GM18520 (cell line): ENCODE data around the gene RNASE9.
"Not testable (repeated sequence)": the region's sequence is repeated elsewhere in the genome, so short reads cannot be mapped to it uniquely, and the experiment has no call there.

Experiments
- ATAC-seq: cut with Tn5 transposase; IDR thresholded peaks from one replicate; pipeline ENCODE4 v1.9.1; 2021; ENCODE audit not compliant: unreplicated experiment

RNASE9 gene

DNA sequence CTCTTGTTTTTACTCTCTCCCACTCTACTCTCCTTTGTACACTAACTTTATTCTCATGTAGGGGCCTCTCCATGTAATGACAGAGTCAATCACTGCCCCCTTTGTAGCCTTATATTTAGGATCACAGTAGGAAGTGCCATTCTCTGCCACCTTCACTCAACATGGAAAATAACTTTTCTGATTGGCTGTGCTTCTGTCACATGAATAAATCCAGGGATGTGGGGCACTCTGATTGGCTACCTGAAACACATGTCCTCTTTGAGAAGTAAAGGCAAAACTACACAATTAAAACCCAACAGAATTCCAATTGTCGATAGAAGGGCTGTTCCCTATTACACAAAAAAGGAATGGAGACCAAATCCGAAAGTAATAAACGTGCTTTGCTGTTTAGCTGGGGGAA, at the start of gene RNASE9:
Gene RNASE9, minus strand, starts transcription at position 87 of the 400 bp plus-strand sequence.
- ATAC-seq = no peak

DNA sequence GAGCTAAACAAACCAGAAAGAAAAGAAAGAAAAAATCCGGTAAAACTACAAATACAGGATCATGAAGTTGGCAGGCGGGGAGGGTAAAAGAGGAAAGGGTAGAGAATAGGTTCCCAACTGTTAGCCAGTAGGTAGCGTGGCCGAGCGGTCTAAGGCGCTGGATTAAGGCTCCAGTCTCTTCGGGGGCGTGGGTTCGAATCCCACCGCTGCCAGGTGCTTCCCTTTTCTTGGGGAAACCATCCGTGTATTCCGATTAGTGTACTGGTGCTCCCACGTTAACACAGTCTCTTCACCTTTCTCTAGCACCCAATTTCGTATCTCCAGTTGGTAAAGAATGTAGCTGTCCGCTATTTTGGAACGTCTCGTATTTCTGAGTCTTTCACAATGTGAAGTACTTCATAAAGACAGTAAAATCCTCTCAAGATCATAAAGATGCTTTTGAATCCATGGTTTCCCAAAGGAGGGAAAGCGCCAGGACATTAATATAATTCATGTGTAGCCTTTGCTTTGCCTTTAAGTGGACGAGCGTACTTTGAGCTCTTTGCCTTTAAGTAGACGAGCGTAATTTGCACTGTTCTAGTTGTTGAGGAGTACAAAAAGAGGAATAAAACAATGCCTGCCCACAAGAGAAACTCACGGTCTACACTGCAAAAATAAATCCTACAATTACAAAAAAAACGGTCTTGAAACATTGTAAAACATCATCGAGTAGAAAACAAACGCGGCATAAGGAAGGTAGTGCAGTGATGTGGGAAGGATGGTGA, 49.3 kb upstream of the RNASE9 start:
- no peak for ATAC-seq

DNA sequence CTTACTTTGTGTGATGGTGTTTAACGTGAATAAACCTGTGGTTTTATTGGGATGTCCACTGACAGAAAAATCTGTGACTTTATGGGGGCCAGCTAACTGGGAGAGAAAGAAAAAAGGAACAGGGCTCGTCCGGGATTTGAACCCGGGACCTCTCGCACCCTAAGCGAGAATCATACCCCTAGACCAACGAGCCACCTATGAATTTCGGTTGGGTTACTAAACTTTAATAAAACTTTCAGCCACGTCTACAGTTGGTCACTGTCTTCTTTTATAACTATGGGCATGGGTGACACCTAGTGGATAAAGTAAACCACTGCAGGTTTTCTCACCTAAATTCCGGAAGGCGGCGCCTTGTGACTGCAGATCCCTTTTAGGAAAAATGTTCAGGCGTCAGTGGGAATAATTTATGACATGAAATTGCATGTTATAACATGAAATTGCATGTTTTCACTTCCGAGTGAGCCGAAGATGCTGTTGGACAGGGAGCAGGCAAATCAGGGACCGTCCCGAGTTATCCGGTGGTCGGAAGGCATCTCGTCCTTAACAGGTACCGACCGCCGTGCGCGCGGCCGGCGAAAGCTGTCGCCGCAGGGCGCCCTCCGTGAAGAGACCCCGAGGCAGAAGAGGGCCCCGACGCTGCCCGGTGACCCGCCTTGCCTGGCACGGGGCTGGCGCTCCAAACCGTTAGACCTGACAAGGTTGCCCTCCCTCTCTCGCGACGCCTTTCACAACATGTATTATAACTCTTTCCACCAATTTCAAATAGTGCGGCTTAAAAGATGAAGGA, 48.6 kb upstream of the RNASE9 start:
- no peak for ATAC-seq

DNA sequence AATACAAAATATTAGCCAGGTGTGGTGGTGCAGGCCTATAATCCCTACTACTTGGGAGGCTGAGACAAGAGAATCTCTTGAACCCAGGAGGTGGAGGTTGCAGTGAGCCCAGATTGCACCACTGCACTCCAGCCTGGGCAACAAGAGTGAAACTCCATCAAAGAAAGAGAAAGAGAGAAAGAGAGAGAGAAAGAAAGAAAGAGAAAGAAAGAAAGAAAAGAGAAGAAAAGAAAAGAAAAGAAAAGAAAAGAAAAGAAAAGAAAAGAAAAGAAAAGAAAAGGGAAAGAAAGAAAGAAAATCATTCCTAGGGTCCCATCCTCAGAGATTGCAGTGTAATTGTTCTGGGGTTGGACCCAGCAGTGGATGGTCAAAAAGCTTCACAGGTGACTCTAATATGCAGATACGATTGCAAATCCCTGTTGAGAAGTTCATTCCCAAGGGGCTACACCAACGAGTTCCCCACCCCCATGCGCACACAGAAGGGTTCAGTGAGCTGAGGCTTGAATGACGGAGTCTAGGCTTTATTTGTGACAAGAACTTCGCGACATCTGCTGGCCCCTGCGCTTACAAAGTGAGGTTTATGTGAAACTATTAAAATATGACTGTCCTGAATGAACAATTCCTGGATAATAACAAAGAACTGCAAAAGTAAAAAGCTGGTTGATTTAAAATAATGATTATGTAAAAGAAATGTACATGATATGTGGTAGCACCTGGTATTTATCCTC, 47.7 kb upstream of the RNASE9 start:
- no peak for ATAC-seq

DNA sequence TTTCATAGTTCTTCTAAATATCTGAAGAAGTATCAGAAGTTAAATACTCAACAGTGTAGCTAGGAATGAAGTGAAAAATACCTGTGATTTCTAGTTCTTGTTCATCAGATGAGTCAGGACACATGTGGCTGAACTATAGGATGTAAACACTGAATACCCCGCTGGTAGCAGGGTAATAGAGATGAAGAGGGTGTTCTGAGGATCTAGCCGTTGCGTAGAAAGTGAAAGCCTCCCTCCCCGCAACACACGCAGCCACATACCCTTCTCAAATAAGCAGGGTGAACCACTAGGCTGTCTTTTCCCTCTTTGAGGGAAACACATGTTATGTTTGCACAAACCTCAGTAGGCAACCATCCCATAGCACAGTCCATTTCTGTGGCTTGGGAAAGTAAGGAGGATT, 46.8 kb upstream of the RNASE9 start:
- no peak for ATAC-seq

DNA sequence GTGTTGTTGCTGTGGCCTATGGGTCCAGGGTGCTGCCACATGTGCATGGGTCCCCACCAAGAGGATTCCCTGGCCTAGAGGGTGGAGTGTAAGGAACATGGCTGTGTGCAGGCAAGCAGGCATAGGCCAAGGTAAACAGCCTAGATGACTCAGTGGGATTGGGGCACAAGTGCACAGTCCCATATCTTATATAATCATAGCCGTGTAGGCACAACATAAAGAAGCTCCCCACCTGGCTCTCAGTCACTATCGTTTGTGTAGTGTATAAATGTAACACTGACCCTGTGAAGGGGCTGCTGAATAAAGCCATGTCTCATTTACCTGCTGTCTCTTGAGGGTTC, 46.0 kb upstream of the RNASE9 start:
- ATAC-seq = no peak

DNA sequence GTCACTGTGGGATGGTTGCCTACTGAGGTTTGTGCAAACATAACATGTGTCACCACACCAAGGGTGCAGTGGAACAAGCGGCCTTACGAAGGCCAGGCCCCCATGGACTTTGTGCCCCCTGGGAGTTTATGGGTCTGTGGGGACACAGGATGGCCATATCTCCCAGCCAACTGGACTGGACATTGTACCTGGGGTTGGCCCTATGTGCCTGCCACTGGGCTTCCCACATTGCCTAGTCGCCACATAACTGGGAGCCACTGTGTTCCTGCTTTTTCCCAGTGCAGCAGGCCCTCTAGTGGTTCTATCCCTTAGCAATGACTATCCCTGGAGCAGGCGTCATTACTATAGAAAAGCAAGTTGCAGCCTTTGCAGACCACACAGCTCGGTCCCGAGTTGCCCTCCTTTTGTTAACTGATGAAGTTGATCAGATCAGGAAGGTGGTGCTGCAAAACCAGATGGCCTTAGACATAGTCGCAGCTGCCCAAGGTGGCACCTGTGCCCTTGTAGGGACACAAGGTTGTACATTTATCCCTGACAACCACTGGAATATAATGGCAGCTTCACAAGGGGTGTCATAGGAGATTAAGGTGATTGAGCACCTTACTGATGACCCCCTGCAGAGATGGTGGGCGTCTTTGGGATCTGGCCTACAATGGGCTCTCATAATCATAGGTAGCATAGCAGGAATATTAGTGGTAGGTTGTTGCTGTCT, 45.5 kb upstream of the RNASE9 start:
- no peak for ATAC-seq

DNA sequence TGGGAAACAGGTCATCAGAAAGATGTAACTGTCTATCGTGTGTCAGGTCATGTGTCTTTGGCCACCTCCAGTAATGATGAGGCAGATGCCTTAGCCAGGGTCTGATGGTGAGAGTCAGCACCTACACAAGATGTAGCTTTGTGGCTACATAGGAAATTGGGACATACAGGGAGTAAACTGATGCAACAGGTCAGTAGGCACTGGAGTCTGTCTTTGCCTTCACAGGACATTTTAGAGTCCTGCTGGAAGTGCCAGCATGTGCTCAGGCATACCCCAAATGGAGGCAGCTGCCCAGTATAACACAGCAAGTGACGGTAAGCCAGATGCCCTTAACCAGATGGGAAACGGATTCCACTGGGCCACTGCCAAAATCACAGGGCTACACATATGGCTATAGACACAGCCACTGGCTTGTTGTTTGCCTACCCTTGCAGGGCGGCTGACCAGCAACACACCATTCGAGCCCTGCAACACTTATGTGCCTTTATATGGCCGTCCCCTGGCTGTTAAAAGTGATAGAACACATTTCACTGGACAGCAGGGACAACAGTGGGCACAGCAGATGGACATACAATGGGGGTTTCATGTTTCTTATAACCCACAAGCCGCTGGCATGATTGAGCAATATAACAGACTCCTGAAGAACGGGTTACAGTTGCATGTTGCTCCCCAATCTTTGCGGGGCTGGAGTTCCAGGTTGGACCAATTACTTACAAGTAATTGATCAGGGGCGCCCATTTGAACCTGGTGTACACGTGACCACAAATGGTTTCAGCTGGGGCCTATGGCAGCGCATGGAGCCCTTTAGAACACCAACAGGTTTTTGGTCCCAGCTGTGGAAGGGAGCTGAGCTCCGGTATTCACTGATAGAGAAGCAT, 43.2 kb upstream of the RNASE9 start:
- ATAC-seq = no peak

DNA sequence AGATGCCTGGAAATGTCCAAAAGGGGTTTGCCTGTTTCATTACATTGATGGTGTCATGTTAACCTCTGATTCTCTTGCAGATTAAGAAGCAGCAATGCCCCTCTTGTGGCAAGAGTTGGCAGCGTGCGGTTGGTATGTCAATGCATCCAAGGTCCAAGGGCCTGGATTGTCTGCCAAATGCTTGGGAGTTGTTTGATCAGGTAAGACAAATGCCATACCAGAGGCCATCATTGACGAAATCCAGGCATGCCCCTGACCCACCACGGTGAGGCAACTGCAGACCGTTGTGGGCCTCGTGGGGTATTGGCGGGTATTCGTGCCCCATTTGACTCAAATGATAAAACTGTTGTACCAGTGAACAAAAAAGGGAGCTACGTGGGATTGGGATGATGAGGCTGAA, 41.7 kb upstream of the RNASE9 start:
- no peak for ATAC-seq

DNA sequence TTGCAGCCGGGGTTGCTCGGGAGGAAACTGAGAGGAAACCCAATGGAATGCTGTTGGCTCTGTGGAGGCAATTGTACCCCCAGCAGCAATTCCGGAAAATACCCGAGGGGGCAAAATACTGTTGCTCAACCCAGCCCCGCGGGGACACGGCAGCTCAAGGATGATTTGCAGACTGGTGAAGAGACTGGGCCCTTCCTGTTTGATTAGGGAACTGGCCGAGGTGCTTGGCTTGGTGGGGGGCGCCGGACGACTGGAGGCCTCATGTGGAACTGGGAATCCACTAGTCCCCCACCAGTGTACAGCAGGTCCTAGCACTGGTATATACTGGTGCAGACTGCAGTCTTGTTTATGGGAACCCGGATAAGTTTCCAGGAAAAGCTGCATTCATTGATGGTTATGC, 40.7 kb upstream of the RNASE9 start:
- ATAC-seq = no peak

DNA sequence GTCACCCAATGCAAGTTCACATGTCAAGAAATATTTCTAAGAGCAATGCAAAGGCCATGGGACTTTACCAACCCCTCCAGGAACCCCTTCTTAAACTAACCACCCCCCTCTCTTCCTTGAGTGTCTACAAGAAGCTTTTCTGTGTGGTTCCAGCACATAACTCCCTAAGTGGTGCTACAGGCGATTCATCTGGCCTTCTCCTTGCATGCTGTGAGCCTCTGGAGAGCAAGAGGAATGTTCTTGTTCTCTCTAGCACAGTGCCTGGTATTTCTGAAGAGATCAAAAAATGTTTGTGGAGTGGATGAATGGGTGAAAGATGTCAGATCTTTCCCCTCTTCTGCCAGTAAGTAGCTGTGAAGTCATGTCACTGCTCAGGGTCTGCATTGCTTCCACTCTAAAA, 36.3 kb upstream of the RNASE9 start:
- ATAC-seq = no peak

DNA sequence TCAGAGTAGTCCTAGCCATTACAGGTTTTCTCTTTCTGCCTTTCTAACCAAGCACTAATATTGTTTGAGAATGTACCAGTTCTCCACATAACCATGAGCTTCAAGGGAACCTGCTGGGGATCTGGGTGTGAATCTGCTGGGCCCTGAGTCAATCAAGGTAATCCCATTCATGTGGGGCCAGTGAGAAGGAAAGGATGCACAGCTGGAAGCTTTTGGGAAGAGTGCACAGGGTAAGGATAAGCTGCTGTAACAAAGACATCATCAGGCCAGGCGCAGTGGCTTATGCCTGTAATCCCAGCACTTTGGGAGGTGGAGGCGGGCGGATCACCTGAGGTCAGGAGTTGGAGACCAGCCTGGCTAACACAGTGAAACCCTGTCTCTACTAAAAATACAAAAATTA, 34.9 kb upstream of the RNASE9 start:
- ATAC-seq = not testable (repeated sequence)

DNA sequence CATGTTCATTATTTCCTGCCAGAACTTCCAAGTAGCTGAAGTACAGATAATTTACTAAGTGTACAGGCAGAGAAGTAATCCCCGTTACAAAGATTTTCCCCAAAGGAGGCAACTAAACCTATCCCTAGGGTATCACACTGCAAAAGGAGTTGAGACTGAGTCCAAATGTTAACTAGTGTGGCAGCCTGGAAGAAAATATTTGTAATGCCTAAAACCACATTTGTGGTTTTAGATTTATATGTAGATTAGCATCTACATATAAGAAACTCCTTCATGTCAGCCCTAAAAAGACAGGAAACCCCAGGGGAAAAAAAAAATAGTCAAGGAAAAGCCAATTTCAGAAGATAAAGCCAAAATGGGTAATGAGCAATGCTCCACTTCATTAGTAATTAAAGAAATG, 31.7 kb upstream of the RNASE9 start:
- no peak for ATAC-seq

DNA sequence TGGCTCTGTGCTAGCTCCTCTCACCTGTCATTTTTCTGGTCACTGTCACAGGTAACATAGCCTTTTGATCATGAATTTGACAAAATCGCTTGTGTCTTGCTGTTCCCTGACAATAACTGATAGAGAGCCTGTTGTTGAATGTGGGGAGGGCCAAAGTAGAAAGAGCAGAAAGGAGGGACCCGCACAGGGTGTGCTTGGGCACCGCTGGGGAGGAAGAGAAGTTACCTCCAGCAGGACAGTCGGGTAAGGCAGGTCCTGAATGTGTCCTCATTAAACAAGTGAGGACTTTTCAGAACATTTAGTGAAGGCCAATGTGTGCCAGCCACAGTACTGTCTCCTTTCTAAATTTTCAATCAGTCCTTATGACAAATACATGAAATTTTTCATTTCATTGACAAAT, 30.4 kb upstream of the RNASE9 start, which contains the start of gene RNASE12:
Gene RNASE12, minus strand, starts transcription at position 142 of the 400 bp plus-strand sequence. CDS start 653 bp downstream, outside the sequence.
- no peak for ATAC-seq

DNA sequence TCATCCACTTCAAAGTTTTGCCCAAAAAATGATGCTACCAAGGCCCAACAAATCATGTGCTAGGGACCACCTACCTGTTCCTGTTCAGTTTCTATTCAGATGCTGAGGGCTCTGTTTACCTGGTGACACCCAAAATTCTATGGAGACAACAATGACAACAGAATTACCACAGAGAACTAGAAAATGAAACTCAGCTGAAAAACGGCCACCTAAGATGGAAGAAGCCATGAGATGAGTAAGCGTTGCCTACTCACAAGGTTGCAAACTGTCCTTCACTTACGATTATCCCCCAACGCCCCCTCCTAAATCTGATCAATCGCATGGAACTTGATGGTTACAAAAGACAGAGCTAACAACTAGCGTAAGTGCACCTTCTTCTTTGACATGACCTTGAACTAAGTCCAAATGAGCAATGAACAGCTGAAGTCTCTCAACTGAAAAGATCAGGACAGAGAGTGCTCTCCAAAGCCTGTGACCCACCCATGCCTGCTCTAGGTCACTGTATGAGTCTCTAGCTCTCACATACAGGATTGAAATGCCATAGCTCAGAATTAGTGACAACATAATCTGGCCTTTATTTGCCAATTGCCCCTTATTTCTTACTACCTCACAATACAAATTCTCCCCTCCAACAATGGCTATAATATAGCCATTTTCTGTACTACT, 26.8 kb upstream of the RNASE9 start, which contains the start of gene RNASE11:
Gene RNASE11, minus strand, starts transcription at position 513 of the 666 bp plus-strand sequence.
- ATAC-seq = no peak

DNA sequence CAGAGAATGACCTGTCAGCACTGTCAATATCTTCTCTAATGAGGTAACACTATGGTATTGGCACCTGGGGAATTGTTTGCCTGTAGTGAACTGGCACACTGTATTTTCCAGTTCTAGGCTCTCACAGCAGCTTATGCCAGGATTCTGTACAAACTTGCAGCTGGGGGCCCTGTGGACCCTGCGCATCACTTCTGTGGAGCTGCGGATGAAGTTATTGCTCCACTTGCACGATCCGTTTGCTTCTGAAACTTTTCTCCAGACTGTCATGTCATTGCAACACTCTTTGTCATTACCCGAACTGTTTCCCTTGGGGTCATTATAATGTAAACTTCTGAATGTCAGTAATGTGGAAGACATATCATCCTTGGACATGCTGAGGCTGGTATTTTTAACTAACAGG, 23.1 kb upstream of the RNASE9 start:
- ATAC-seq = no peak

DNA sequence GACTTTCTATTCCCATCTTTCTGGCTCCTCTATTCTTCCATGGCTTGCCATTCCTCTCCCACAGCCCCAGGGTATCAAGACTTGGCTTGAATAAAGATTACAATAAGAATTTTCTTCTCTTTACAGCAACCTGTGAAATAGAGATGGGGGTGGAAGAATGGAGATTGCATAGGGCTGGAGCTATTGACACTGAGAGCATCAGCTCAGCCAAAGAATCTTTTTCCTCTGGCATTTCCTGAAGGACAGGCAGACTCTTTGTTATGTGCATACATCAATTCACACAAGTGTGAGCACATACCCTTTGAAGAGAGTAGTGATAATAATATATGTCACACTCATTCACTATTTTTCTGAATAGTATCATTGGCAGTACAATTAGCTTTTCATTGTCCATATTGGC, 22.3 kb upstream of the RNASE9 start:
- ATAC-seq = no peak

DNA sequence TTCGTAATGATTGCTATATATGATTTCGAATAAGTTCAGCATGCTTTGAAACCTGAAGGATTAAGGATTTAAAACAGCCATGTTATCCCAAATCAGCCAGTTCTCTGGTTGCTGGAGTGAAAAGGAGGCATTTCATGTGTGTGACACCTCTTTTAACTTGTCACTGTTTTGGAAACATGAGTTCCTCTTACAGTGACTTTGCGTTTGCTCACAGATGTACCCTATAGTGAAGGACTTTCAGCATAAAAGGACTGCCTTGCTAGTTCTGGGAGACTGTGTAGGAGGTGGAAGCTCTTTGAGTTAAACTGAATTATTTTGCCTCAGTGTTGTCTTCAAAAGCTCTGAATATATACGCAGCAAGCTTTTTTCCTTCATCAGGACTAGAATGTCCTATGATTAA, 19.4 kb upstream of the RNASE9 start:
- ATAC-seq = no peak

DNA sequence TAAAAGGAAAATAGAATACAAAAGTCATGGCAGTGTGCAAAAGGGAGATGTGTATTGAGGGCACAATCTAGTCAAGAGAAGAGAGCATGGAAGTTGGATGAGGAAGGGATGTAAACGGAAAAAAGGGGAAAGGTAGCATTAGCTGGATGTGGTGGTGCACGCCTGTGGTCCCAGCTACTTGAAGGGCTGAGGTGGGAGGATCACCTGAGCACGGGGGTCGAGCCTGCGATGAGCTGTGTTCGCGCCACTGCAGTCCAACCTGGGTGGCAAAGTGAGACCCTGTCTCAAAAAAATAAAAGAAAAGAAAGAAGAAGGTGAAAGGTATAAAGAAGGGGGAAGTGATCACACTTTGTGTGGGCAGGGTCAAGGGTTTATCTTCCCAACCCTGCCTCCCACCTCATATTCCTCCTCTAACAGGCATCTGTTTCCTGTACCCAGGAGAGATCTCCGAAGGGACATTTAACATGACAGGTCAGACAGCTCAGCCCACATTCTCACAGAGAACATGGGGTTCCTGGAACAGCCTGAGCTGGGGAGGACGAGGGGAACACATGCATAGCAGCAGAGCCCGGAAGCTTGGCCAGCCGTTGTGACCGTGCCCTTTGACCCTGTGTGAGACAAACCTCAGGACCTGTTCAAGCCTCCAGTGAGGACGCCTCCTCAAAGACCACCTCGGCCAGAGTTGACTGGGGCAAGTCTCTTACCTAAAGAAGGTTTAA, 18.1 kb upstream of the RNASE9 start:
- no peak for ATAC-seq
